HG03571 (cell line): ENCODE data around the gene GAK.
"Not testable (repeated sequence)": the region's sequence is repeated elsewhere in the genome, so short reads cannot be mapped to it uniquely, and the experiment has no call there.

Experiments used
- ATAC-seq: cut with Tn5 transposase; IDR thresholded peaks from one replicate; pipeline ENCODE4 v1.9.1; 2021; ENCODE audit not compliant: unreplicated experiment

GAK gene

DNA sequence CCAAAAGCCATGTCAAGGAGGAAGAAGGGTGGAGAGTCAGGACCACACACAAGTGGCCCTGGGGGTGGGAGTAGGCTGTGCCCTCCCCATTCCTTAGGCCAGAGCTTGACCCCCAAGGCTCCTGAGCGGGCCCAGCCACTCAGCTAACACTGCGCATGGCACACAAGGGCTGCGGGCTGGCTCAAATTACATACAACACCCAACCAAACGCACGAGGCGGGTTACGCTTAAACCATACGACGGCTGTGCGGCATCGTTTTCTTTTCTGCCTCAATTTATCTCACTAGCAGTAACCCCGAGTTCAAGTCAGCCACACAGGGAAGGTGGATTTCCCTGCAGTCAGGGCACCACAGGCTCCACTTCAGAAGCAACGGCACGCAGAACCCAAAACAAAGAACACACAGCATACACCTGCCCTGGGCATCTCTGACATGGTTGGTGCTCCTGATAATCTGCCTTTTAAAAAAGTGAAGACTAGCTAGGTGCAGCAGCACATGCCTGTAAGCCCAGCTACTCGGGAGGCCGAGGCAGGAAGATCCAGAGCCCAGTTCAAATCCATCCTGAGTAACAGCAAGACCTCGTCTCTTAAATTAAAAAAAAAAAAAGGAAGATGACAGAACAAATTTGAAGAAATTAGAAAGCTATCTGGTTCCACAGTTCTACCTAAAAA, 2.9 kb downstream of the GAK start:
- ATAC-seq, result no peak

- ATAC-seq, result not testable (repeated sequence)
Observed at GRCh38 chr4:927566-927965, 4.5 kb downstream of the GAK start.

- ATAC-seq, result no peak
Observed at GRCh38 chr4:926538-926937, 5.6 kb downstream of the GAK start.

GRCh38 chr4:925771-926500, 6.2 kb downstream of the GAK start:
- ATAC-seq, result no peak

DNA sequence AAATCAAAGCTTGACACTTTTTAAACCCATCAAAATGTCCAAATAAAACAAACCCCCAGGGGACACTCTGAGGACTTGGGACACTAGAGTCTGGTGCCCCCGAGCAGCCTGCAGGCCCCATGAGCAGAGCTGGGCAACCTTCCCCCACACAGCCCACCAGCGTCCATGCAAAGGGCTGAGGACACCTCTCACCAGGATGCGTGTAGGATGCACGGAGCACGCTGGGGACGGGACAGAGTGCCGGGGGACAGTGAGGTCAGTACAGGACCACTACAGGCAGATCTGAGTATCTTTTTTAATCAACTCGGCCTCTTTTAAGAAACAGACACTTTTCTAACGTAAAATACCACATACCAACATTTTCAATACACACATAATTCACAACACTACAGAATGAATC, 6.9 kb downstream of the GAK start:
- ATAC-seq, result no peak

- no peak for ATAC-seq
Observed at GRCh38 chr4:924107-925096, 7.7 kb downstream of the GAK start.

- ATAC-seq, result no peak
Observed at GRCh38 chr4:921830-922331, 10.2 kb downstream of the GAK start.

DNA sequence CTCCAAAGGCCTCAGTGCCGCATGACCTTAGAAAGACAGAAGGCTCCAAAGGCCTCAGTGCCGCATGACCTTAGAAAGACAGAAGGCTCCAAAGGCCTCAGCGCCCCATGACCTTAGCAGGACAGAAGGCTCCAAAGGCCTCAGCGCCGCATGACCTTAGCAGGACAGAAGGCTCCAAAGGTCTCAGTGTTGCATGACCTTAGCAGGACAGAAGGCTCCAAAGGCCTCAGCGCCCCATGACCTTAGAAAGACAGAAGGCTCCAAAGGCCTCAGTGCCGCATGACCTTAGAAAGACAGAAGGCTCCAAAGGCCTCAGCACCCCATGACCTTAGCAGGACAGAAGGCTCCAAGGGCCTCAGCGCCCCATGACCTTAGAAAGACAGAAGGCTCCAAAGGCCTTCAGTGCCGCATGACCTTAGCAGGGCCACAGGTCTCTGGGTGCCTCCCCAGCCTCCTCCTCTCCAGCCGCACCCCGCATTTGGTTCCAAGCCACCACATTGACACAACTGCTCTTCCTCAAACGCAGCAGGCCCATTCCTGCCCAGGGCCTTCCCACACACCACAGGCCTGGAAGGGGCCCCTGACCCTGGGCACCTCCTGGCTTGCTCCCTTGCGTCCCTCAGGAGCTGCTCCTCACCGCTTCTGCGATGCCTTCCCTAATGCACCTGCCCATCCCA, 13.0 kb downstream of the GAK start:
- not testable (repeated sequence) for ATAC-seq

DNA sequence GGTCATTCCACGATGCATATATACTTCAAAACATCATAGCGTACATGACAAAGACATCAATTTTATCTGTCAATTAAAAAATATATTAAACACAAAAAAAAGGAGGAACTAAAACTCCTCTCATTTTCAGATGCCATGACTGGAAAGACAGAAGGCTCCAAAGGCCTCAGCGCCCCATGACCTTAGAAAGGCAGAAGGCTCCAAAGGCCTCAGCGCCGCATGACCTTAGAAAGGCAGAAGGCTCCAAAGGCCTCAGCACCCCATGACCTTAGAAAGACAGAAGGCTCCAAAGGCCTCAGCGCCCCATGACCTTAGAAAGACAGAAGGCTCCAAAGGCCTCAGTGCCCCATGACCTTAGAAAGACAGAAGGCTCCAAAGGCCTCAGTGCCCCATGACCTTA, 13.5 kb downstream of the GAK start:
- ATAC-seq, result not testable (repeated sequence)

GRCh38 chr4:917992-918391, 14.1 kb downstream of the GAK start:
- no peak for ATAC-seq

DNA sequence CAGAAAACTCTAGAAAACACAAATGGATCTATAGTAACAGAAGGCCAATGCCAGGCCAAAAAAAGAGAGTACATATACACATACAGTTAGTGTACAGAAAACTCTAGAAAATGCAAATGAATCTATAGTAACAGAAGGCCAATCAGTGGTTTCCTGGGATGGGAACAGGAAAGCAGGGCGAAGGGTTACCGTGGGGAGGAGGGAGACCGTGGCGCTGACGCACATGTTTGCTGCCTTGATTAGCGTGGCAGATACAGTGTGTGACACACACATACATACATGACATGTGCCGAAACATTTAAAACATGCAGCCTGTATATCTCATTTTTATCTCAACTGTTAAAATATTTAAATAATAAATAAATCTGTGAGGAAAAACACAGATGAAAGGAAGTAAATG, 14.7 kb downstream of the GAK start:
- no peak for ATAC-seq

- ATAC-seq, result no peak
Observed at GRCh38 chr4:915595-915994, 16.5 kb downstream of the GAK start.

DNA sequence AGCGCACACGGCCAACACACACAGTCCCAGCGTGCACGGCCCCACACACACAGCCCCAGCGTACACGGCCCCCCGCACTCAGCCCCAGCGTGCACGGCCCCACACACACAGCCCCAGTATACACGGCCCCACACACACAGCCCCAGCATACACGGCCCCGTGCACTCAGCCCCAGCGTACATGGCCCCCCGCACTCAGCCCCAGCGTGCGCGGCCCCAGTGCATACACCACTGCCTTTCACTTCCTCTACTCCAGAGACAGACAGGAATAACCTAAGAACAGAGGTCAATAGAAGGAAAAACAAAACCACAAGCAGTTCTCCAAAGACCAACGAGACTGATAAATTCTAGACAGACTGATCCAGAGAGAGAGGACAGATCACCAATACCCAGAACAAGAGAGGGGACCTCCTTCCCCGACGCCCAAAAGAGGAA, 17.1 kb downstream of the GAK start:
- no peak for ATAC-seq

DNA sequence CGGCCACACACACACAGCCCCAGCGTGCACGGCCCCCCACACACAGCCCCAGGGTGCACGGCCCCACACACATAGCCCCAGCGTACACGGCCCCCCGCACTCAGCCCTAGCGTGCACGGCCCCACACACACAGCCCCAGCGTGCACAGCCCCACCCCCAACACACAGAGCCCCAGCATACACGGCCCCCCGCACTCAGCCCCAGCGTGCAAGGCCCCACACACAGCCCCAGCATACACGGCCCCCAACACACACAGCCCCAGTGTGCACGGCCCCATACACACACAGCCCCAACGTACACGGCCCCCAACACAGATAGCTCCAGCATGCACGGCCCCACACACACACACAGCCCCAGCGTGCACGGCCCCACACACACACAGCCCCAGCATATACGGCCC, 17.6 kb downstream of the GAK start:
- no peak for ATAC-seq

GRCh38 chr4:913280-913618, 18.9 kb downstream of the GAK start:
- no peak for ATAC-seq

DNA sequence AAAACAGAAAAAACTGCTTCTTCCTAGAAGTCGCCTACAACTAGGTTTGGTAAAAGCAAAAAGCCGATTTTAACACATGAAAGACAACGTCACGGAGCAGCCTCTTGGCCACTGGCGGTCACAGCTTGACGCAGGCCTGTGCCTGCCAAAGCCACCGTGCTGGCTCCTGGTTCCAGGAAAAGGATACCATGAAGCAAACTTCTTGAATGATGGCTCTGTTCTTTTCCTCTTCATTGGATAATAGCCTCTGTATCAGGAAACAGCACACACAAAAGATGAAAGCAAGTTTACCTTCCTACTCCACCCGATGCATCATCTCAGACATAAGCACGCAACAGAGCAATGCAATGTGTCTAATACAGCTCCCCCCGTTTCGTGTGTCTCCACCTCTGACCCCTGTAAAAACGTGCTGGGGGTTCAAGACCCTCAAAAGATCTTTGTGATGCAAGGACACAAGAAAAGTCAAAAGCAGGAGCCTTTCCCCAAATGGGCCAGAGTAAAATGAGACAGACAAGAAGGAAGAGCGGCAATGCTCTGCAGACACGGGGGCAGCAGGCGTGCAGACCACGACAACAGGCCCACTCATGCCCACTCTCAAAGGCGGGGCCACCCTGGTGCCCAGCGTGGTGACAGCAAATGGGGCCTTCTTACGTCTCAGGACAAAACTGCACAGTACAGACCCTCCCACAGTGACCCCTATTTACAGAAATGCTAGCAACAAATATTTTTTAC, 19.4 kb downstream of the GAK start:
- no peak for ATAC-seq

DNA sequence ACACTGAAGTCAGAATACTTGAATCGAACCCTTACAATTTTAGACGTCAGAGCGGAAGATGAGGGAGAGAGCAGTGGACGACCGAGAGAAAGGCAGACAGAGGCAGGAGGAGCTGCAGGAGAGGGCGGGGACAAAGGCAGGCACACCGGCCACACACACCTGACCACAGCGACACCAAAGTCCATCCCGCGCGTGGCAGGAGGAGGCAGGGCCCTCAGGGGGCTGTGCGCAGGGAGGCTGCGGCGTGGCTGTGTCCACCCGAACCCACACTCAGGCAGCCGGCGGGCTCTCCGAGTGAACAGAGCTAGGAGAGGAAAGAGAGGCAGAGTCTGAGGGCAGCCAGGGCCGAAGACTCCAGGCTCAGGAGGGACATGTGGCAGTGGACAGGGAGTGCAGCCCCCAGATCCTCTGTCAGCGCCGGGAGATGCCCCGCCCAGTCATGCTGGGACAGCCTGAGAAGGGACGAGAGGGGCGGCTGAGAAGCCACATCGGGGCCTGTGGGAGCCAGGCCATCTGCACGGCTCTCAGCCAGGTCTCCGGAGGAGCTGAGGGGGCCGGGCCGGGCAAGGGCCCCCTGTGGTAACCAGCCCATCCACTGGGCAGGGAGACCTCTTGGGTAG, 20.1 kb downstream of the GAK start:
- ATAC-seq, result no peak

GRCh38 chr4:911221-911751, 20.8 kb downstream of the GAK start:
- no peak for ATAC-seq

DNA sequence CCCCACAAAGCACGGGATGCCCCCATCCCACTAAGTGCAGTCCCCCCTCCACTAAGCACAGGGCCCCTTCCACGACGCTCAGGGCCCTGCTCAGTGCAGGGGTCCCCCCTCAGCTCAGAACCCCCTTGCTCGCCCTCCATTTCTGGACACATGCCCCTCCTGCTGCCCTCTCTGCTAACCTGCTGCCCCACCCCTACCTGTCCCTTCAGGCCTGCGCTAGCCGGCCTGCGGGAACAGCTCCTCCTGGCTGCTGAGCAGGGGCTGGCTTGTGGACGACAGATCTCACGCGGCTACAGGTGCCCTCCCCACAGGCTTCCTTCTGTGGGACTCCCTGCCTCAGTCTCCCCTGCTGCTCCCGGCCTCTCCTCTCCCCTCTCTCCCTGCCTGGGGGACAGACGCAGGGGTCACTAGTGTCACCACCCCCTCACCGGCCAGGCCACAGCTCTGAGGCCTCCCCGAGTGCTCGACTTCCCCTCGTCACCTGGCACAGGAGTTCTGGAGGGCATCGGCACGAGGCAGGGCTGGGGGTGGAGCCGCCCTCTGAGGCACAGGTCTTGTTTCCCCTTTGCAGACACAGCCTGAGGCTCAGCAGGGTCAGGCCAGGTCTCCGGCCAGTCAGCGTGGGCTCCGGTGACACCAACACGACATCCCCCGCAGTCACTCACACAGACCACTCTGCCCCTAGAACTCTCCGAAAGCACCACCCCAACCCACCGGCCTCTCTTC, 21.6 kb downstream of the GAK start:
- ATAC-seq, result no peak
